HG03280 (cell line): ENCODE data around the gene USH1G.

Experiments used
- ATAC-seq: cut with Tn5 transposase; IDR thresholded peaks from one replicate; pipeline ENCODE4 v1.9.1; 2021; ENCODE audit warnings: mild to moderate bottlenecking, moderate library complexity; ENCODE audit not compliant: unreplicated experiment

USH1G gene

DNA sequence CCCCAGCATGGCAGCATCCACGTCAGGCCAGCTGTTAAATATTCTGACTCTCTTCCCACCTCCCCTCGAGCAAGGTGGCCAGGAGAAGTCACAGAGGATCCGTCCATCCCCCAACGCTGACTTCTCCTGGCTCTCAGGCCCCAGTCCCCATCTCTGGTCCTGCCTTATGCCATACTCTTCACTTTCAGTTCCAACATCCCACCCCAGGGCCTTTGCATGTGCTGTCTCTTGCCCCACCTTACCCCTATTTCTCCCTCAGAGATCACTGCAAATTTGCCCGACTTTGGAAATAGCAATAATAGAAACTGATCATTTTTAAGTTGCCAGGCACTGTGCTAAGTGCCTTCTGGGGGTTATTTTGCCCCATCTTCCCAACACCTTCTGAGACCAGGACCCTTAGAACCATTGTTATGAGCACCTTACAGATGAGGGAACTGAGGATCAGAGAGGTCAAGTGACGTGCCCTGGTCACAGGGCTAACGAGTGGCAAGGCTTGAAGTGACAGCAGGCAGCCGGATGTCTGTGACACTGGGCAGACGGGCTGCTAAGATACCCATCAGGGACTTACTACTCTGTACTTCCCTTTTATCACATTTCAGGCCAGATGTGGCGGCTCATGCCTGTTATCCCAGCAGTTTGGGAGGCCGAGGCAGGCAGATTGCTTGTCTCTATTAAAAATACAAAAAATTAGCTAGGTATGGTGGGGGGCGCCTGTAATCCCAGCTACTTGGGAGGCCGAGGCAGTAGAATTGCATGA, 31.8 kb upstream of the USH1G start:
- no peak for ATAC-seq

DNA sequence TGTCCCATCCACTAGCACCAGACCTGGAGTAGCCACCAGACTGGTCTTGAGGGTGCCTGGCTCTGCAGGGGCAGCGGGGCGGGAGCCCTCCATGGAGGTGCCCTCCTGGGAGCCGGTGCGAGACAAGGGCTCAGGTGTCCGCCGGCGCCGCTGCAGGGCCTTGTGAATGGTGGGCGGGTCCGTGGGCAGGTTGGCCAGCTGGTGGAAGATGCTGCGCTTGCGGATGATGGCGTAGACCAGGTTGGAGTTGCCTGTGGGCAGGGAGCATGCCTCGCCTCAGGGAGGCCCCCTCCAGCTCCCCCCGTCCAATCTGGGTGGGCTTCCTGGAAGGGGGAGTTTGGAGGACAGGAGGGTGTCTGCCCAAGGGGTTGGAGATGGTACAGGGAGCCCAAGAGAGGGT, 31.1 kb upstream of the USH1G start:
- ATAC-seq, result no peak

DNA sequence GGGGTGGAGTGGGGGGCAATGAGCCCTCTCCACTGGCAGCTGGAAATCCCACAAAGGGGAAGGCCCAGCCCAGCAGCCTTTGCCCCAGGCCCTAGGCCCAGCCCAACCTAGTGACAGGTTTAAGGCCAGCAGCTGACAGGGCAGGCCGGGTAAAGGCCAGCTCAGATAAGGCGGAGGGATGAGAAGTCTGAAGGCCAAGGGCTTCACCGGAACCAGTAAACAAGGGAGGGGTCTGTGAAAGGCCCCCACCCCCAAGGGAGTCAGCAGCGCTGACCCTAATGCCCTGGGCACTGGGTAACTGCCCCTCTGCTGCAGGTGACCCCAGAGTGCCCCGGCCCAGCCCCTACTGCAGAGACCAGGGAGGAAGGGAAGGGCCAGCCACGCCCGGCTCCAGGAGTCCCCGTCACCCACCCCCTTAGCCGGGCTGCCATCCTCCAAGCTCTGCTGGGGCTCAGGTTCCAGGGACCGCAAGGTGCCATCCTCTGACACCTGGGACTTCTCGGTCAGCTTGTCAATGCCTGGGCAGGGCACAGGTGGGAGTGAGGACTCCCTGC, 30.2 kb upstream of the USH1G start:
- no peak for ATAC-seq

- ATAC-seq, result no peak
These were observed 29.5 kb upstream of the USH1G start for GRCh38 chr17:74952431-74953133.

- ATAC-seq, result no peak
These were observed 28.8 kb upstream of the USH1G start for GRCh38 chr17:74951680-74952421.

DNA sequence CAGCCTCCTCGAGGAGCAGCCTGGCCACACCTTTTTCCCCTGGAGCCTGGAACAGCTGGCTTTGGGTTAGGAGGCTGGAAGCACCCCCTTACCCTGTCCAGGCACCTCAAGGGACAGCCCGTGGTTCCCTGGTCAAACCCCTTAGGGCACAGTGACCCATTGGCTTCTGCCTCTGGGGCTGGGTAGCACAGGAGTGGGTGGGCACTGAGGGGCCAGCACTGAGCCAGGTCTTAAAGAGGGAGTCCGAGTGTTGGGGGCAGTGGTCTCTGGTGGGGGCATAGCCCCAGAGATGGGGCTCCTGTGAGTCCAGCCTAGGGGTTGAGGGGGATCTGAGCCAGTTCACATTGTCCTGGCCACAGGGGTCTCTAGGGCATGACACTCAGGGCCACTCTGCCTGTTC, 28.0 kb upstream of the USH1G start:
- ATAC-seq, result no peak

DNA sequence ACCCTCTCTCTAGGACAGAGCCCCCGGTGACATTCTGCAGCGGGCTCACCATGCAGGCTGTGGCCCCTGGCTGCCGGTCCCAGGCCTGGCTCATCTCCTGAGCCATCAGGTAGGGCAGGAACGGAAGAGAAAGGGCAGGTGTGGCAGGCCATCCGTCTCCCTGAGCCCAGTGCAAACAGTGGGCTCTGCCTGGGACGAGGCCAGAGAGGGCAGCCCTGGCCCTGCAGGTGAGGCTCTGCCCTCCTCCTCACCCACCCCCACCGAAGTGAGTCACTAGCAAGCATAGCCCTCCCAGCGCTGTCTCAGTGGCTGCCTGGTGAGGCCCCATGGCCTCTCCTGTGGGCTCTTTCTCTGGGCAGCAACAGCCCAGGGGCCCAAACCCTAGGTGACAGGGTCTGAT, 27.2 kb upstream of the USH1G start:
- no peak for ATAC-seq

- no peak for ATAC-seq
These were observed 26.5 kb upstream of the USH1G start for GRCh38 chr17:74949455-74950115.

DNA sequence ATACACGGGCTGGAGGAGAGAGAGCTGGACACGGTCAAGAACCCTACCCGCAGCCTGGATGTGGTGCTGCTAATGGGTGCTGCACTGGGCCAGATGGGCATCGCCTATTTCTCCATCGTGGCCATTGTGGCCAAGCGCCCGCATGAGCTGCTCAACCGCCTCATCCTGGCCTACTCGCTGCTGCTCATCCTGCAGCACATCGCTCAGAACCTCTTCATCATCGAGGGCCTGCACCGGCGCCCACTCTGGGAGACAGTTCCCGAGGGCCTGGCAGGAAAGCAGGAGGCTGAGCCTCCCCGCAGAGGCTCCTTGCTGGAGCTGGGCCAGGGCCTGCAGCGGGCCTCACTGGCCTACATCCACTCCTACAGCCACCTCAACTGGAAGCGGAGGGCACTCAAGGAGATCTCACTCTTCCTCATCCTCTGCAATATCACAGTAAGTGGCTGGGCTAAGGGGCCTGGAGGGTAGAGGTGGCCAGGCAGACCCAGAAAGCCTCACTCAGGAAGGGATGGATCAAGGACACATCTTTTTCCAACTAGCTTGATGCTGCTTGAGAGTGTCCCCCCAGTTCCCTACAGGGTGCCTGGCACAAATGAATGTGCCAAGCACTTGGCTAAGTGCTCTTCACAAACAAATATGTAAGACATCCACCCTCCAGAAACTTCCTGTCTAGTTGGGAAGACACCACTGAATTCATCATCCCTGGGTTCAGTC, 24.1 kb upstream of the USH1G start:
- no peak for ATAC-seq

DNA sequence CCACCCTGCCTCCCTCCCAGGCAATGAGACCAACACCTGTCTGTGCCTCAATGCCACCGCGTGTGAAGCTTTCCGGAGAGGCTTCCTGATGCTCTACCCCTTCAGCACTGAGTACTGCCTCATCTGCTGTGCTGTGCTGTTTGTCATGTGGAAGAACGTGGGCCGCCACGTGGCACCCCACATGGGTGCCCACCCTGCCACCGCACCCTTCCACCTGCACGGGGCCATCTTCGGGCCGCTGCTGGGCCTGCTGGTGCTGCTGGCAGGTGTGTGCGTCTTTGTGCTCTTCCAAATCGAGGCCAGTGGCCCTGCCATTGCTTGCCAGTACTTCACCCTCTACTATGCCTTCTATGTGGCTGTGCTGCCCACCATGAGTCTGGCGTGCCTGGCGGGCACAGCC, 23.6 kb upstream of the USH1G start:
- no peak for ATAC-seq

DNA sequence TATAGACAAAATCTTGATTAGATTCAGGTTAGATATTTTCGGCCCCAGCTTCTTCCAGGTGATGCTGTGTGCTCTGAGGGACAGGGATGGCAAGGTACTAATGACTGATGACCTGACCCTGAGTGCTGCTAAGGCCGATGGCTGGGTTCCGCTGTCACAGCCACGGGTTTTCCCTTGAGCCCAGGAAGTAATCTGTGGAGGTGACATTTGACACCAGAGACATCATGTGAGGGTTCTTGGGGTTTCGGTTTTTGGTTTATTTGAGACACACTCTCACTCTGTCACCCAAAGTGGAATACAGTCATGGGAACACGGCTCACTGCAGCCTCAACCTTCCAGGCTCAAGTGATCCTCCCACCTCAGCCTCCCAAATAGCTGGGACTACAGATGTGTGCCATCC, 22.5 kb upstream of the USH1G start:
- ATAC-seq, result no peak

DNA sequence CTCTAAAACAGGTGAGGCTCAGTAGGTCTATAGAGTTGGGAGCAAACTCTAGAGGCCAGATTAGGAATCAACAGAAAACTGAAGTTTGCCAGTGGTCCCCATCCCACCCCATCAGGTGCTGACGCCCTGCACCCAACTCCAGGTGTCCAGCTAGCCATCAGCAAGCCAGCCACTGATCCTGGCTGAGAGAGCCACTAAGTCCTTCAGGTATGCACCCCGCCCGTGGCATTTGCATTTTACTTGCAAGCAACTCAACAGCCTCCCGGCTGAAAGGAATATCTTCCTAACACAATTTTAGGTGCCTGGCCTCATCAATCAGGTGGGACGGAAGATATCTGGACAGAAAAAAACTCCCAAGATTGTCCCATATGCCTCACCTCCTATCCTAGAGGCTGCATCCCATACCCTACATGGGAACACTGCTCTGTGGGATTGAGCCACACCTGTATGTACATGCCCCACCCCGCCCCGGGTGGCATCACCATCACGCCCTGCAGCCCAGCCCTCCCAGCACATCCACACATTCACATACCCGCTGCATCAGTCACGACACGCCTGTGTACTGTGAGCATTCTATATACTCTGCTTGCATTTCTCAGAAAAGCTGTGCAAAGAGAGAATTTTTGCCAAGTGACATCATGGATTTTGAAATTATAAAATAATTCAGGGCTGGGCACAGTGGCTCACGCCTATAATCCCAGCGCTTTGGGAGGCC, 20.9 kb upstream of the USH1G start:
- ATAC-seq, result no peak

DNA sequence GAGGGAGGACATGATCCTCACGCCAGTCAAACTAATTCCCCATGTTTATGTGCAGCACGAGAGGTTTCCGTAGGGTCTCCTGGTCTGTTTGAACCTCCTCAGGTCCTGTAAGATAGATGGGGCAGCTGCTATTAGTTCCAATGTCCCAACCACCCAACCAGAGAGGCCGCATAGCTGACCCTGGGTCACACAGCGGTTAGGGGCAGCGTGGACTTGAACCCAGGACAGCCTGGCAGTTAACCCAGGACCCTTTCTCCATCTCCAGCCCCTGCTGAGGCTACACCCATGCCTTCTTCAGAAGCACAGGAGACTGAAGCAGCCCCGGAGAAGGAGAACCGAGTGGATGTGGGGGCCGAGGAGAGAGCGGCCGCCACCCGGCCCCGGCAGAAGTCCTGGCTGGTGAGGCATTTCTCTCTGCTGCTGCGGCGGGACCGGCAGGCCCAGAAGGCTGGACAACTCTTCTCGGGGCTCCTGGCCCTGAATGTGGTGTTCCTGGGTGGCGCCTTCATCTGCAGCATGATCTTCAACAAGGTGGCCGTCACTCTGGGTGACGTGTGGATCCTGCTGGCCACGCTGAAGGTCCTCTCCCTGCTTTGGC, 18.2 kb upstream of the USH1G start:
- no peak for ATAC-seq

DNA sequence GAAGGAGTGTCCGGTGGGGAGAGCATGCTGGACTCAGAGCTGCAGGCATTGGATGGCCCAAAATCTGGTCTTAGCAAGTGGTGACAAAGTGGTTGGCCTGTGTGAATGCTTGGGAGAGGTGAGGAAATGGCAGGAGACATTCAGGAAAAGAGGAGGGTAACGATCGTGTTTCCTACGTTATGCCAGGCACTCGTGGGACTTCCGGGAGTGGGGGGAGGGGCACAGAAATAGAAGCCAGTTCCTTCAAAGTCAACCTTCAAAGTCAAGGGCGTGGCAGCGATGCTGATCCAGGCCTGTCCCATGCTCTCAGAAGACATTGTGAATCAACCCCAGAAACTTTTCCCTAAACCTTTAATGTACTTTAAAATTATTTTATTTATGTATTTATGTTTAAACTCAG, 16.5 kb upstream of the USH1G start:
- ATAC-seq, result no peak

DNA sequence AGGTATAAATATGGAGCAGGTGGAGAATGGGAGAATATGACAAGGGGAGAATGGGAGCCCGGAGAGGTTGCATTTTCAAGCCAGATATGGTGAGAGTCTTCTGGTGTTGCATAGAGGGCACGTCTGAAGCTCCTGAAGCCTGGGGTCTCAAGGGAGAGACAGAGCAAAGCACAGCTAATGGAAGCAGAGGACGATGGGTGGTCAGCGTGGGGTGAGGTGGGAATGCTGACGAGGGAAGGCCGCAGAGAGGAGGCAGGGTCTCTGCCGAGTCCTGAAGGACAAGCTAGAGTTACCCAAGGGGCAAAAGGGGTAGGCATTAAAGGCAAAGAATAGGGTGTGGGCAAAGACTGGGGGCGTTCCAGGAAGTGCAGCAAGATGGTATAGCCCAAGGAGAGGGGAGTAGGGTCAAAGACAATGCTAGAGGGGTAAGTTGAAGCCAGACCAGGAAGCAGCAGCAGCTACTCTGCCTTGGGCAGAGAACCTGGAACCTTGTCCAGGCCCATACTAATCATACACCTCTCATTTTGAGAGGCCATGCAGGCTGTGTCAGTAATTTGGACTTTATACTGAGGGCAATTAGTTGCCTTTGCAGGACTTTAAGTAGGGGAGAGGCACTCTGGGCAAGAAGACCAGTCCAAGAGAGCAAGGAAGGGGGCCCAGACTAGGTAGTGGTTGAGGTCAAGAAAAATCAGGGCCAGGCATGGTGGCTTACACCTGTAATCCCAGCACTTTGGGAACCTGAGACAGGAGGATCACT, 15.3 kb upstream of the USH1G start:
- ATAC-seq, result no peak

DNA sequence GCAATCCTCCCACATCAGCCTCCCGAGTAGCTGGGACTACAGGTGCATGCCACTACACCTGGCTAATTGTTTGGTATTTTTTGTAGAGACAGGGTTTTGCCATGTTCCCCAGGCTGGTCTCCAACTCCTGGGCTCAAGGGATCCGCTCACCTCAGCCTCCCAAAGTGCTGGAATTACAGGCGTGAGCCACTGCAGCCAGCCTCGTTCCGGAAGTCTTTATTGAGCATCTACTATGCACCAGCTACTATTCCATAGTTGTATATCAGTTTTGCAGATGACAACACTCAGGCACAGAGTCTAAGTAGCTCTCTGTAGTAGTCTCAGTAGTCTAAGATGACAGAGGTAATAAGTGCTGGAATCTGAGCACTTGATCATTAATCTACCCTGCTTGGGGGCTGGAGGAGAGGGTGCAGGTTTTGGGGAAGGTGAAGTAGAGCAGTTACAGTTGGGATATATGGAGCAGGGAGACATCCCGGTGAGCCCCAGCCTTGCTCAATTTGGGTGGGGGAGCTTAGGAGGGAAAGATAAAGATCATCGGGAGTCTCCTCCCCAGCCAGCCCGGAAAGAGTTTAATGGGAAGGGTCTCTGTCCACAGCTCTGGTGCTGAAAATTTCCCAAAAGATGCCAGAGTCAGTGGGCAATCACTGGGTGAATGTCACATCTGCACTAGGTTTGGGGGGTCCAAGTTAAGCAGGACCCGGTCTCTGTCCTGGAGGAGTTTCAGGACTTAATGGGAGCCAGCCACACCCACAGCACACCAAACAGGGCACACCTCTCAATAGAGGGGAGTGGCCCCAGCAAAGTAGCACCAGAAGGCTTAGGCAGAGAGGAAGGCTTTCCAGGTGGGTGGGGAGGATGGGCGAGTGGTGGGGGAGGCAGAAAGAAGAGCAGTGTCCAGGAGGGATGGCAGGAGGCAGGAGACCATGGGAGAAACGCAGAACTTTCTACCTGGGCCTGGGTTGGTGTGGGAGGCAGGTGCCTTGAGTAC, 14.3 kb upstream of the USH1G start:
- no peak for ATAC-seq

GRCh38 chr17:74936470-74936799, 13.4 kb upstream of the USH1G start:
- no peak for ATAC-seq
